A549 treated with dexamethasone at 1 μM for 4 hours (cell line): ENCODE measurements around the gene RABGGTB. TPM values are rescaled to one million over a fixed set of nuclear protein-coding genes. Genes with fewer than 3 reads are reported as not detected.

ENCODE experiments used
- total RNA-seq: library from RNA; stranded (reverse); fragments of 200-300 nt; extraction: Qiagen RNA extraction; gene quantifications from 5 replicates; pipeline ENCODE4 v1.2.3, GENCODE V29; 2022

The RABGGTB gene
- total RNA-seq: 57.4 to 73.2 TPM (median 63.7 TPM) in 5 replicates

DNA sequence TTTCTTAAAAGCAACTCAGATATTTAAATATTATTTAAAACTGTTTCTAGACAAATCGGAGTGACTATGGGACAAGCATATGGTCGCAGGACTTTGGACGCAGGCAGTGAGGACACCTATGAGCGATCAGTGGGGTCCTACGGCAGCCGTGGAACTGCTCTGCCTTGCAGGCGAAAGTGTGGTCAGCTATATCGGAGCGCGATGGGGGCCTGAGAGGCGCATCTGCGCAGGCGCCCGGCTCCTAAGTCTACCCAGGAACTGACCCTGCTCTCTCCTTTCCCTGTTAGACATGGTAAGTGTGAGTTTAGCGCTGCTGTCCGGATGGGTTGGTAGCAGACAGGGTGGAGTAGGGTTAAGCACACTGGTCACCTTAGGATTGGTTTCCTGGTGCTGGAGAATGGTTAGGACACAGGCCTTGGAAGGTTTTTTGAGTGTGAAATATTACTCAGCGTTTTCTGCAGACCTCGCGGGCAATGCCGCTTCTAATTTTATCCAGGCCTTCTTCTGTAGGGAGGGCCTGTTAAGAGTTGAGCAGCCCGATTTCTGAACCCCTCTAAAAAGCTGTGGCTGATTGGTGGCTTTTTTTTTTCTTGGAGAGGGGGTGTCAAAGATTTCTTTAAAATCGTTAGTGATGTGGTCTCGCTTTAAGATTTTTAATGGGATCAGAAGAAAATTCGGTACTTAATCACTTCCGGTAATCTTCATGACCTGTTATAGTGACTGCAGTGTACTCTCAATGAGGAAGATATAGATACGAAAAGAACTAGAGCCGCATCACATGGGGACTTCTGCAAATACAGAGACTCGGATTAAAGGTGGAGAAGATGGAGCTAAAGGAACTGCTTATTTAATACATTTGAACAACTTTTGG, at the start of gene RABGGTB:
RABGGTB (plus strand) TSS at position 274 of the 871 bp plus-strand sequence; CDS start at position 290, 16 bp downstream.

DNA sequence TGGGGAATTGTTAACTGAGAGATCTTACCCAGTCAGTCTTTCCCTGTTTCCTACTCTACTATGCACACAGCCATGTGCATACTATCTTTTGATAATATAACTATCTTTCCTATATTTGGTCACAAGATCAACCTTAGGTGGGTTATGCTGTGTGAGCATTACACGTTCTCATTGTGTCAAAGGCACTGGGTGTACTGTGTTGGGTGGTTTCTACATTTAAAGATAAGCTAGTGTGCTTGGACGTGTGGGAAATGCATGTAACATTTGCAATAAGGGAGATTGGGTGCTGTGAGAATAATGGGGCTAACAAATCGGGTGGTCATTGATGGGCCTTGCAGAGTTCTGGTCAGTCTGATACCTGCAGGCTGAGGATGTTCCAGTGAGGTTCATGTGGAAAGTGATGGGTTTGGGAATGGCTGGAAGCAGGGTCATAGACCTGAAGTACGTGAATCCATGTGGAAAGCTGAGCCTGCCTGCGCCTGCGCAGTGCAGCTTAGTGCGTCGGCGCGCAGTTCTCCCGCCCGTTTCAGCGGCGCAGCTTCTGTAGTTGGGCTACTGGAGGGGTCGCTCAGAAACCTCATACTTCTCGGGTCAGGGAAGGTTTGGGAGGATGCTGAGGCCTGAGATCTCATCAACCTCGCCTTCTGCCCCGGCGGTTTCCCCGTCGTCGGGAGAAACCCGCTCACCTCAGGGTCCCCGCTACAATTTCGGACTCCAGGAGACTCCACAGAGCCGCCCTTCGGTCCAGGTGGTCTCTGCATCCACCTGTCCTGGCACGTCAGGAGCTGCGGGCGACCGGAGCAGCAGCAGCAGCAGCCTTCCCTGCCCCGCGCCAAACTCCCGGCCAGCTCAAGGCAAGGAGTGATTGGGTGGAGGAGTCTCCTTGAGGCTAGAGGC, 10.6 kb downstream of the RABGGTB start, which contains the start of gene MSH4:
MSH4 (plus strand) TSS at position 507 of the 897 bp plus-strand sequence; CDS start at position 611, 104 bp downstream.

Other genes with a start within 250 kb of the RABGGTB start
- gene SLC44A5, start 175.1 kb upstream of the RABGGTB start, total RNA-seq: 0.03 to 0.09 TPM (median 0.06 TPM) in 4 of 5 replicates, not detected in the other
- gene ACADM, start 61.5 kb upstream of the RABGGTB start, total RNA-seq: 31.6 to 36.6 TPM (median 34.4 TPM) in 5 replicates
- gene MSH4, start 10.6 kb downstream of the RABGGTB start, total RNA-seq: 0.02 to 0.03 TPM in 2 of 5 replicates, not detected in the others
- gene ASB17, start 146.1 kb downstream of the RABGGTB start, total RNA-seq: not detected in 5 replicates